Bronchial epithelial cell (primary cell): ENCODE data around the gene EXOC5. TPM values are rescaled to one million over a fixed set of nuclear protein-coding genes. Genes with fewer than 3 reads are reported as not detected.

ENCODE experiments used
- DNase-seq: peaks from one replicate; pipeline ENCODE4 v3.0.0-alpha.2; 2010; ENCODE audit warnings: low read depth
- FAIRE-seq: peaks from 2 replicates; lab custom pipeline; 2011; peaks lifted over from hg19 to GRCh38; lab: Jason Lieb, UNC
- H3K27me3 ChIP-seq: 2 replicates; pipeline ENCODE4 v1.5.1; 2011; ENCODE audit warnings: low read length; ENCODE audit not compliant: control insufficient read depth, insufficient read depth
- H3K36me3 ChIP-seq: 2 replicates; pipeline ENCODE4 v1.5.1; 2011; ENCODE audit warnings: low read length; ENCODE audit not compliant: control insufficient read depth, insufficient read depth
- H3K4me3 ChIP-seq: 2 replicates; pipeline ENCODE4 v1.5.1; 2011; ENCODE audit warnings: mild to moderate bottlenecking, low read depth, low read length, control low read depth
- CTCF ChIP-seq: IDR thresholded peaks from 2 replicates; pipeline ENCODE4 v1.5.1; 2011; ENCODE audit warnings: mild to moderate bottlenecking, moderate library complexity, low read length, control low read depth, inconsistent platforms; ENCODE audit not compliant: insufficient read depth, severe bottlenecking
- total RNA-seq: library from RNA; depleted of rRNA; stranded (reverse); fragments of >200 nt; gene quantifications from 2 replicates; pipeline ENCODE4 v1.2.1, GENCODE V29; 2014

Gene EXOC5
- total RNA-seq, 1 donor from 2014 or later: 35.0 TPM

GRCh38 chr14:57299511-57299910 lies 30.8 kb upstream of the EXOC5 start:
- no peaks in the 10 kb centered on the region for H3K27me3 ChIP-seq
- no peak for TF ChIP-seq CTCF
- DNase-seq: no peak
- no peak overlapping the region for H3K4me3 ChIP-seq
- no peak for FAIRE-seq
- H3K36me3 ChIP-seq: no peaks in the 10 kb centered on the region

DNA sequence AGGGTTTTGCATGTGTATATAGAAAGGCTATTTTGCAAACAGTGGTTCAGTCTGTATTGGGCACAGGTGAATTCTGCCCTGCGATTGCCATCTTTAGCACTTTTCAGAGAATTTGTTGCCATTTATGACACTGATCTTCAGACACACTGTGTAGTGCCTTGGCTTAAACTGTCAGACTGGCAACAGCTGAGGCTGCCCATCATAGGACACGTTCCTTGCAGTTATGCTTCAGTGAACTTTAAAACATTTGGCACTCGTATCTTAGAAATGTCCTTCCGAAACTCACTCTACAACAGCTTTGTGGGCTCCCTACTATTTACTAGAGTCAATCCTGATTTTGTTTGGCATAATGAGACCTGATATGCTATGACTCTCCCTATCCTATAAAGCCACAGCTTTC lies 29.1 kb upstream of the EXOC5 start:
- H3K27me3 ChIP-seq: no peaks in the 10 kb centered on the region
- H3K4me3 ChIP-seq: no peak overlapping the region
- FAIRE-seq: no peak
- DNase-seq: no peak
- H3K36me3 ChIP-seq: no peaks in the 10 kb centered on the region
- TF ChIP-seq CTCF: no peak

DNA sequence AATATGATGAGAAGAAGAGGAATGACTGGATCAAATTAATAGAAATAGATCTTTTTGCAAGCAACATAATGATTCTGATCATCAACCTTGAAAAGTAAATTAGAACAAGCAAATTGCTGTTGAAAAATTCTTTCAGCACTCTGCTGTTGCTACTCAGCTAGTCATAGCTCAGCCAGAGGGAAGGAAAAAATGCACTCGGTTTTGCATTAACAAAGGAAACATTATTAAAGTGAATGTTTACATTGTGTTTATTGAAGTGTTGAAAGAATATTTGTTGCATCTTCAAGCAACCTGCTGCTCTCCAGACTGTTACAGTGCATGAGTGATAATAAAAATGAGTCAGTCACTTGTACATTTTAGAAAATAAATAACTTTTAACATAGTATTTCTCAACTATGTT lies 26.5 kb upstream of the EXOC5 start:
- no peaks in the 10 kb centered on the region for H3K27me3 ChIP-seq
- no peak for TF ChIP-seq CTCF
- DNase-seq (no peak), FAIRE-seq (no peak)
- no peak overlapping the region for H3K4me3 ChIP-seq
- no peaks in the 10 kb centered on the region for H3K36me3 ChIP-seq

- no peak for TF ChIP-seq CTCF
- H3K4me3 ChIP-seq: no peak overlapping the region
- FAIRE-seq: no peak
- H3K36me3 ChIP-seq: no peaks in the 10 kb centered on the region
- peak; percentile 5 for DNase-seq
- no peaks in the 10 kb centered on the region for H3K27me3 ChIP-seq
Observed at GRCh38 chr14:57293866-57294837, 25.4 kb upstream of the EXOC5 start.

GRCh38 chr14:57291692-57292647 lies 23.3 kb upstream of the EXOC5 start:
- Histone ChIP-seq H3K27me3 (no peaks in the 10 kb centered on the region), H3K4me3 (no peak overlapping the region), H3K36me3 (no peaks in the 10 kb centered on the region)
- no peak for DNase-seq
- no peak for TF ChIP-seq CTCF
- FAIRE-seq: no peak
